ENCODE measurements around the gene KLC4. TPM values are rescaled to one million over a fixed set of nuclear protein-coding genes. Genes with fewer than 3 reads are reported as not detected.
A peak's percentile ranks its signal among the peaks of the same experiment; 100 is the strongest.

The KLC4 gene
- polyA plus RNA-seq (2013, experiment 1 of 2), result 11.9 TPM
- 12.4 TPM for polyA plus RNA-seq (2013, experiment 2 of 2)

DNA sequence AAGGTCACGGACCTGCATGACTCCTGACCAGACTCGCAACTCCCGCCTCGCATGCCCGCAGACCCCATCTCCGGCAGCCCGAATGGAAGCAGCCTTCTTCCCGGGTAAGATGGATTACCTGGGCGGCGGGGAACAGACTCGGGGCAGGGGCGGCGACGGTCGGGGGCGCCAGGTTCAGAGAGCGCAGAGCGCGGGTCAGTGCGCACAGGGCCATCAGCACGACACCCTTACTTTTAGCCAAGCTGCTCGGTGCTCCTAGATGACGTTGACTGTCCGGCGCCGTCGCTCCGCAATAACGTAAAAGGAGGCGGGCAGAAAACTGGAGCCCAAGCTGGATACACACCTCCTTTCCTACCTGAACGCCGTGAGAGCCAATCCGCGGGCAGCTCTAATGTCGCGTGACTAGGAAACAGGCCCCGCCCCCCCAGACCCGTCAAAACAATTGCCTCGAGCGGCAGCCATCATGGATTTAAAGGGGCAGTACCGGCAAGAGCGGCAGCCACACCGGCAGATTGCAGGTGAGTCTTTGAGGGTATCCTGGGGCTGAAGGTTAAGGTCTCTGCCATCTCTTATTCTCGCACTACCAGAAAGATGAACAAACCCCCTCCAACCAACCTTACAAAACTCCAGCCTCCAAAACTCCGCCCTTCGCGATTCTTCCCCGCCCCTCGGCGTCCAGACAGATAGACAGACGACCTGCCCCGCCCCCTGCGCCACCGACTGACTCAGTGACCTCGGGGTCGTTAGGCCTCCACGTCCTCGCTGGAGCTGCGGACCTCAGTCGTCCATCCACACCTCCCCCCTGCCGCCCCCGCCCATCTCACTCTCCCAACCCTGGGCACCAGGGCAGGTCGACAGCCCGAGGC is at the start of gene KLC4, which contains the start of gene MRPL2:
Gene KLC4 (plus strand): TSS at position 464 of the 866 bp plus-strand sequence. CDS start 1,705 bp downstream, outside the sequence.
Gene MRPL2 (minus strand): TSS at position 267 of the 866 bp plus-strand sequence. CDS start 53 bp downstream, at position 214.
- peaks cover 13% of the 10 kb centered on the region for H3K79me2 ChIP-seq (ENCODE audit: control insufficient read depth, insufficient read depth, low read length)
- H3K56ac ChIP-seq (ENCODE audit: low read length), result peak within 1 kb of the TSS; percentile 95
- peak within 1 kb of the TSS; percentile 88 for H3K18ac ChIP-seq (ENCODE audit: low read length)
- H3K79me1 ChIP-seq (ENCODE audit: low read length), result peaks cover 17% of the 10 kb centered on the region
- H2BK120ac ChIP-seq (ENCODE audit: low read depth, low read length), result no peak within 1 kb of the TSS
- no peak within 1 kb of the TSS for H3K23ac ChIP-seq (ENCODE audit: low read length)
- H3K4me2 ChIP-seq (ENCODE audit: low read length), result peak within 1 kb of the TSS; percentile 98
- peak; percentile 100 for DNase-seq
- H3K27me3 ChIP-seq (ENCODE audit: insufficient read depth, low read length, poor library complexity), result no peaks in the 10 kb centered on the region
- peak within 1 kb of the TSS; percentile 97 for H3K4me3 ChIP-seq (ENCODE audit: low read length)
- peak within 1 kb of the TSS; percentile 90 for H2BK5ac ChIP-seq (ENCODE audit: low read length)
- H4K8ac ChIP-seq (ENCODE audit: low read depth, low read length), result no peak within 1 kb of the TSS
- H2BK15ac ChIP-seq (replicated peaks; ENCODE audit: low read depth), result no peak within 1 kb of the TSS
- H3K4ac ChIP-seq (ENCODE audit: low read depth, low read length), result peak within 1 kb of the TSS; percentile 88
- peak within 1 kb of the TSS; percentile 92 for H3K9ac ChIP-seq (ENCODE audit: low read length)
- H4K5ac ChIP-seq (ENCODE audit: low read length), result peak within 1 kb of the TSS; percentile 12
- peaks cover 6% of the 10 kb centered on the region for H3K4me1 ChIP-seq (ENCODE audit: control insufficient read depth, low read depth, low read length)
- H3K27ac ChIP-seq (ENCODE audit: low read depth, low read length), result peak within 1 kb of the TSS; percentile 60
- H3K36me3 ChIP-seq (ENCODE audit: control insufficient read depth, insufficient read depth, low read length), result no peaks in the 10 kb centered on the region
- WGBS (ENCODE audit: extremely low coverage, insufficient coverage, low lambda C conversion rate), result no CpG with 5 or more reads among the region's 64 CpGs
- peak within 1 kb of the TSS; percentile 90 for H2AK5ac ChIP-seq (ENCODE audit: low read length)

DNA sequence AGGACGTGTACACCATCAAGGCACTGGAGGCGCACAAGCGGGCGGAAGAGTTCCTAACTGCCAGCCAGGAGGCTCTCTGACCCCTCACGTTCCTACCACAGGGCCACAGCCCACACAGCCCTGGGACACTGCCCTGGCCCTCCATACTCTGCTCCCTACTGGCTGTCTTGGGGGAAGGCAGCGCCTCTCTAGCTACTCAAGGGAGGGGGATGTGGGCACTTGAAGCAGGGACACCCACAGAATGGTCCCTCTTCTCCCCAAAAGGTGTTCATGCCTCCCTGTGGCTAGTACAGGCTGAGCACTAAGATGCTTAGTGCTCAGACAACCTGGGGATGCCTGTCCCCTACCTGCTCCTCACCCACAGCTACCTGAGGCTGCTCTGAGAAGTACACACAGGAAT is 48.2 kb upstream of the KLC4 start:
- Histone ChIP-seq H3K79me2 (ENCODE audit: control insufficient read depth, insufficient read depth, low read length) (peaks cover 16% of the 10 kb centered on the region), H3K79me1 (ENCODE audit: low read length) (peaks cover 7% of the 10 kb centered on the region), H4K8ac (ENCODE audit: low read depth, low read length) (no peak overlapping the region), H3K23ac (ENCODE audit: low read length) (no peak overlapping the region), H3K56ac (ENCODE audit: low read length) (no peak overlapping the region), H3K36me3 (ENCODE audit: control insufficient read depth, insufficient read depth, low read length) (peaks cover 24% of the 10 kb centered on the region), H3K27ac (ENCODE audit: low read depth, low read length) (no peak overlapping the region), H2BK5ac (ENCODE audit: low read length) (no peak overlapping the region), H4K5ac (ENCODE audit: low read length) (no peak overlapping the region), H2BK120ac (ENCODE audit: low read depth, low read length) (no peak overlapping the region), H3K18ac (ENCODE audit: low read length) (no peak overlapping the region), H3K4ac (ENCODE audit: low read depth, low read length) (no peak overlapping the region), H2AK5ac (ENCODE audit: low read length) (no peak overlapping the region), H3K4me2 (ENCODE audit: low read length) (no peak overlapping the region), H3K9ac (ENCODE audit: low read length) (no peak overlapping the region), H3K4me1 (ENCODE audit: control insufficient read depth, low read depth, low read length) (peaks cover 6% of the 10 kb centered on the region), H2BK15ac (replicated peaks; ENCODE audit: low read depth) (no peak overlapping the region), H3K27me3 (ENCODE audit: insufficient read depth, low read length, poor library complexity) (no peaks in the 10 kb centered on the region), H3K4me3 (ENCODE audit: low read length) (no peak overlapping the region)
- peak; percentile 46 for DNase-seq
- WGBS (ENCODE audit: extremely low coverage, insufficient coverage, low lambda C conversion rate), result no CpG with 5 or more reads among the region's 6 CpGs

GRCh38 chr6:43012364-43012763 is 47.1 kb upstream of the KLC4 start:
- Histone ChIP-seq H2BK5ac (ENCODE audit: low read length) (no peak overlapping the region), H4K5ac (ENCODE audit: low read length) (no peak overlapping the region), H3K36me3 (ENCODE audit: control insufficient read depth, insufficient read depth, low read length) (peaks cover 20% of the 10 kb centered on the region), H3K27me3 (ENCODE audit: insufficient read depth, low read length, poor library complexity) (no peaks in the 10 kb centered on the region), H3K4me2 (ENCODE audit: low read length) (no peak overlapping the region), H3K4me1 (ENCODE audit: control insufficient read depth, low read depth, low read length) (peaks cover 6% of the 10 kb centered on the region), H3K4ac (ENCODE audit: low read depth, low read length) (no peak overlapping the region), H2BK15ac (replicated peaks; ENCODE audit: low read depth) (no peak overlapping the region), H3K4me3 (ENCODE audit: low read length) (no peak overlapping the region), H2BK120ac (ENCODE audit: low read depth, low read length) (no peak overlapping the region), H3K9ac (ENCODE audit: low read length) (peak overlapping the region; percentile 40), H3K18ac (ENCODE audit: low read length) (no peak overlapping the region), H3K27ac (ENCODE audit: low read depth, low read length) (no peak overlapping the region), H3K79me1 (ENCODE audit: low read length) (peaks cover 15% of the 10 kb centered on the region), H3K79me2 (ENCODE audit: control insufficient read depth, insufficient read depth, low read length) (peaks cover 21% of the 10 kb centered on the region), H3K23ac (ENCODE audit: low read length) (no peak overlapping the region), H2AK5ac (ENCODE audit: low read length) (no peak overlapping the region), H4K8ac (ENCODE audit: low read depth, low read length) (no peak overlapping the region), H3K56ac (ENCODE audit: low read length) (no peak overlapping the region)
- no peak for DNase-seq
- no CpG with 5 or more reads among the region's 6 CpGs for WGBS (ENCODE audit: extremely low coverage, insufficient coverage, low lambda C conversion rate)

- DNase-seq, result peak; percentile 30
These were observed 46.2 kb upstream of the KLC4 start for GRCh38 chr6:43013097-43013842.

DNA sequence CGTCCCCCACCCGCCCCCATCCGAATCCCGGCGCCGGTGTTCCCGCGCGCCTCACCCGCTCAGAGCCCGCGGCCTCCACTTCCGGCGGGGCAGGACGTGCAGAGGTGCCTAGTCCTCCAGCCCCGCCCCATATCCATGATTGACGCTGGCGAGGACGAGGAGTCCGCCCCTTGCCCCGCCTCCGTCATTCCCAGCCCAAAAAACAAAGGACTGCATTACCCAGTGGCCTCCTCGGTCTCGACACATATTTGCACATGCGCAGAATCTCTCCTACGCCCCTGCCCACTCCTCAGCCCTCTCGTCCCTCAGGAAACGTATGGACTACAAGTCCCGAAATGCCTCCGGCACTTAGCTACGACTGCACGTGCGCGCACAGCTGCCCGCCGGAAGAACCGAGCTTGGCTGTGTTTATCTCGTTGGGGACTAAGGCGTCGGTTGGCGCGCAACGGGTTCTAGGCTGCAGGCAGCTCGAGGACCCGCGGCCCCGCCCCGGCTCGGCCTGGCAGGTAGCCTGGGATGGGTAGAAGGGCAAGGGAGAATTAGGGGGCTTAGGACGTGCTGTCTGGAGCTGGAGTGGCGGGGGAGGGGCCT is 45.5 kb upstream of the KLC4 start, which contains the start of the genes KLHDC3 and MEA1:
Gene KLHDC3 (plus strand): TSS at position 407 of the 591 bp plus-strand sequence. CDS start 2,944 bp downstream, outside the sequence.
Gene MEA1 (minus strand): TSS at position 104 of the 591 bp plus-strand sequence. CDS start 133 bp downstream, outside the sequence.
- Histone ChIP-seq H3K9ac (ENCODE audit: low read length) (peak within 1 kb of the TSS; percentile 93), H3K18ac (ENCODE audit: low read length) (peak within 1 kb of the TSS; percentile 19), H3K36me3 (ENCODE audit: control insufficient read depth, insufficient read depth, low read length) (peaks cover 20% of the 10 kb centered on the region), H2AK5ac (ENCODE audit: low read length) (peak within 1 kb of the TSS; percentile 88), H4K8ac (ENCODE audit: low read depth, low read length) (peak within 1 kb of the TSS; percentile 82), H3K27ac (ENCODE audit: low read depth, low read length) (peak within 1 kb of the TSS; percentile 48), H3K23ac (ENCODE audit: low read length) (peak within 1 kb of the TSS; percentile 83), H3K4ac (ENCODE audit: low read depth, low read length) (no peak within 1 kb of the TSS), H2BK15ac (replicated peaks; ENCODE audit: low read depth) (no peak within 1 kb of the TSS), H2BK5ac (ENCODE audit: low read length) (peak within 1 kb of the TSS; percentile 56), H2BK120ac (ENCODE audit: low read depth, low read length) (no peak within 1 kb of the TSS), H3K27me3 (ENCODE audit: insufficient read depth, low read length, poor library complexity) (no peaks in the 10 kb centered on the region), H4K5ac (ENCODE audit: low read length) (no peak within 1 kb of the TSS), H3K56ac (ENCODE audit: low read length) (peak within 1 kb of the TSS; percentile 96), H3K4me1 (ENCODE audit: control insufficient read depth, low read depth, low read length) (peaks cover 6% of the 10 kb centered on the region), H3K79me1 (ENCODE audit: low read length) (peaks cover 16% of the 10 kb centered on the region), H3K4me3 (ENCODE audit: low read length) (peak within 1 kb of the TSS; percentile 88), H3K79me2 (ENCODE audit: control insufficient read depth, insufficient read depth, low read length) (peaks cover 21% of the 10 kb centered on the region), H3K4me2 (ENCODE audit: low read length) (peak within 1 kb of the TSS; percentile 98)
- DNase-seq, result peak; percentile 100
- WGBS (ENCODE audit: extremely low coverage, insufficient coverage, low lambda C conversion rate), result no CpG with 5 or more reads among the region's 51 CpGs

More at GRCh38 chr6:43013097-43013842, 46.2 kb upstream of the KLC4 start:
- Histone ChIP-seq H3K9ac (ENCODE audit: low read length) (peak overlapping the region; percentile 92), H3K27me3 (ENCODE audit: insufficient read depth, low read length, poor library complexity) (no peaks in the 10 kb centered on the region), H3K4ac (ENCODE audit: low read depth, low read length) (no peak overlapping the region), H2AK5ac (ENCODE audit: low read length) (peak overlapping the region; percentile 53), H3K36me3 (ENCODE audit: control insufficient read depth, insufficient read depth, low read length) (peaks cover 23% of the 10 kb centered on the region), H4K5ac (ENCODE audit: low read length) (no peak overlapping the region), H3K4me3 (ENCODE audit: low read length) (peak overlapping the region; percentile 83), H3K18ac (ENCODE audit: low read length) (peak overlapping the region; percentile 19), H2BK120ac (ENCODE audit: low read depth, low read length) (no peak overlapping the region), H4K8ac (ENCODE audit: low read depth, low read length) (peak overlapping the region; percentile 82), H3K23ac (ENCODE audit: low read length) (peak overlapping the region; percentile 38), H3K56ac (ENCODE audit: low read length) (peak overlapping the region; percentile 92), H3K79me2 (ENCODE audit: control insufficient read depth, insufficient read depth, low read length) (peaks cover 21% of the 10 kb centered on the region), H3K4me2 (ENCODE audit: low read length) (peak overlapping the region; percentile 98), H3K4me1 (ENCODE audit: control insufficient read depth, low read depth, low read length) (peaks cover 6% of the 10 kb centered on the region), H3K27ac (ENCODE audit: low read depth, low read length) (peak overlapping the region; percentile 13), H2BK5ac (ENCODE audit: low read length) (no peak overlapping the region), H3K79me1 (ENCODE audit: low read length) (peaks cover 16% of the 10 kb centered on the region), H2BK15ac (replicated peaks; ENCODE audit: low read depth) (no peak overlapping the region)
- no CpG with 5 or more reads among the region's 25 CpGs for WGBS (ENCODE audit: extremely low coverage, insufficient coverage, low lambda C conversion rate)
